Activated naive CD8-positive, alpha-beta T cell treated with anti-CD3 and anti-CD28 coated beads, Interleukin-2, amount 10 ng/mL, durations not matched to agents 7 days and 5 days (primary cell): Measurements from ENCODE around the gene RBM15B. TPM values are rescaled to one million over a fixed set of nuclear protein-coding genes. Genes with fewer than 3 reads are reported as not detected.

Experiments
- ATAC-seq: fragments of 150-1000 bp; cut with Tn5 transposase; one replicate; pipeline ENCODE4 v1.10.0; 2021; ENCODE audit warnings: low read depth, moderate library complexity
- POLR2A ChIA-PET: fragments of 350-600 bp; sonication (Branson Sonifier 250); formaldehyde crosslinking; loops from one replicate; lab custom pipeline; 2021; ENCODE audit warnings: antibody characterized with exemption; lab: Charles Lee
- DNase-seq: peaks from one replicate; pipeline ENCODE4 v3.0.0; 2021
- H3K27ac Mint-ChIP-seq: one replicate; pipeline ENCODE4 v1.8.0; 2022; ENCODE audit warnings: mild to moderate bottlenecking, mixed read lengths
- H3K27me3 Mint-ChIP-seq: one replicate; pipeline ENCODE4 v1.8.0; 2022; ENCODE audit warnings: mild to moderate bottlenecking, moderate library complexity, mixed read lengths
- H3K36me3 Mint-ChIP-seq: one replicate; pipeline ENCODE4 v1.8.0; 2021; ENCODE audit warnings: mild to moderate bottlenecking, mixed read lengths
- H3K4me1 Mint-ChIP-seq: one replicate; pipeline ENCODE4 v1.8.0; 2021; ENCODE audit warnings: mixed read lengths
- H3K4me3 Mint-ChIP-seq: one replicate; pipeline ENCODE4 v1.8.0; 2022; ENCODE audit warnings: mild to moderate bottlenecking, moderate library complexity, mixed read lengths
- H3K9me3 Mint-ChIP-seq: one replicate; pipeline ENCODE4 v1.8.0; 2021; ENCODE audit warnings: mixed read lengths
- total RNA-seq, 2 experiments: library from RNA; stranded (reverse); gene quantifications; one replicate each; pipeline ENCODE4 v1.2.3, GENCODE V29; 2021

Gene RBM15B, protein sequence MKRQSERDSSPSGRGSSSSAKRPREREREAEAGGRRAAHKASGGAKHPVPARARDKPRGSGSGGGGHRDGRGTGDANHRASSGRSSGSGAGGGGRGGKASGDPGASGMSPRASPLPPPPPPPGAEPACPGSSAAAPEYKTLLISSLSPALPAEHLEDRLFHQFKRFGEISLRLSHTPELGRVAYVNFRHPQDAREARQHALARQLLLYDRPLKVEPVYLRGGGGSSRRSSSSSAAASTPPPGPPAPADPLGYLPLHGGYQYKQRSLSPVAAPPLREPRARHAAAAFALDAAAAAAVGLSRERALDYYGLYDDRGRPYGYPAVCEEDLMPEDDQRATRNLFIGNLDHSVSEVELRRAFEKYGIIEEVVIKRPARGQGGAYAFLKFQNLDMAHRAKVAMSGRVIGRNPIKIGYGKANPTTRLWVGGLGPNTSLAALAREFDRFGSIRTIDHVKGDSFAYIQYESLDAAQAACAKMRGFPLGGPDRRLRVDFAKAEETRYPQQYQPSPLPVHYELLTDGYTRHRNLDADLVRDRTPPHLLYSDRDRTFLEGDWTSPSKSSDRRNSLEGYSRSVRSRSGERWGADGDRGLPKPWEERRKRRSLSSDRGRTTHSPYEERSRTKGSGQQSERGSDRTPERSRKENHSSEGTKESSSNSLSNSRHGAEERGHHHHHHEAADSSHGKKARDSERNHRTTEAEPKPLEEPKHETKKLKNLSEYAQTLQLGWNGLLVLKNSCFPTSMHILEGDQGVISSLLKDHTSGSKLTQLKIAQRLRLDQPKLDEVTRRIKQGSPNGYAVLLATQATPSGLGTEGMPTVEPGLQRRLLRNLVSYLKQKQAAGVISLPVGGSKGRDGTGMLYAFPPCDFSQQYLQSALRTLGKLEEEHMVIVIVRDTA
- 10 to 100 TPM; 30.5 to 32.6 TPM for total RNA-seq

GRCh38 chr3:51391075-51391565 is at the start of gene RBM15B:
Gene RBM15B, plus strand, starts transcription at chr3:51391285. Its CDS starts 115 bp downstream, at chr3:51391400.
- POLR2A ChIA-PET, result interaction anchor here (2.0 kb wide), 1 partner anchor 108 kb away, joined by 10 read pairs; the partner anchor contains the start of gene DCAF1

DNA sequence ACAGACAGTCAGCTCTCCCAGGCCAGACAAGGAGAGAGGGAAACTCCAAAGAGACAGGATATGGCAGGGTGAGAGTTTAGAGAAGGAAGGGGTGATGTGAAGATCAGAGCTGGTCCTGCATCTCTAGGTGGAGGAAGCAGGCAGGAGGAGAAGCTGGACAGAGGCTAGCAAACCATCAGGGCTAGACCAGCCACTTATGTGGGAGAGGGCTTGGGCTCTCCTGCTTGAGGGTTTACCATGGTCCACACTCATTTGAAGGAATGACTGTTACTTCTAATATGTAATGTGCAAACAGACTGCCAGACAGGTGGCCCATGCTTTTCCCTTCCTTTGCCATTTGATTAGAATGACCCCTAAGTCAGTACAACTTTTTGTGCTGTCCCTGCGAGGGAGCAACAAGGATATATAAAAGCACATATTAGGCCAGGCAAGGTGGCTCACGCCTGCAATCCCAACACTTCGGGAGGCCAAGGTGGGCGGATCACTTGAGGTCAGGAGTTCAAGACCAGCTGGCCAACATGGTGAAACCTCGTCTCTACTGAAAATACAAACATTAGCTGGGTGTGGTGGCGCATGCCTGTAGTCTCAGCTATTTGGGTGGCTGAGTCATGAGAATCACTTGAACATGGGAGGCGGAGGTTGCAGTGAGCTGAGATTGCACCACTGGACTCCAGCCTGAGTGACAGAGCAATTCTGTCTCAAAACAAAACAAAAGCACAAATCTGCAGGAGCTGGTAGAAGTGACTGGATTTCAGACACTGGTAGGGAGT is 47.0 kb upstream of the RBM15B start:
- Mint-ChIP-seq H3K27me3 (no peaks in the 10 kb centered on the region), H3K4me3 (no peak overlapping the region), H3K4me1 (no peaks in the 10 kb centered on the region), H3K27ac (no peak overlapping the region), H3K36me3 (peaks cover 1% of the 10 kb centered on the region), H3K9me3 (peaks cover 3% of the 10 kb centered on the region)
- ATAC-seq (no peak), DNase-seq (no peak)
- POLR2A ChIA-PET, result no interaction called here

More at GRCh38 chr3:51391075-51391565, at the start of gene RBM15B:
- ATAC-seq (peak; percentile 94), DNase-seq (peak; percentile 99)
- Mint-ChIP-seq H3K4me1 (peaks cover 42% of the 10 kb centered on the region), H3K4me3 (peak within 1 kb of the TSS; percentile 80), H3K27ac (peak within 1 kb of the TSS; percentile 88), H3K36me3 (peaks cover 26% of the 10 kb centered on the region), H3K9me3 (no peaks in the 10 kb centered on the region), H3K27me3 (no peaks in the 10 kb centered on the region)

GRCh38 chr3:51350751-51351150 is 40.3 kb upstream of the RBM15B start:
- Mint-ChIP-seq H3K4me1 (no peaks in the 10 kb centered on the region), H3K9me3 (peaks cover 3% of the 10 kb centered on the region), H3K27me3 (no peaks in the 10 kb centered on the region), H3K36me3 (peaks cover 5% of the 10 kb centered on the region), H3K27ac (no peak overlapping the region), H3K4me3 (no peak overlapping the region)
- no peak for ATAC-seq
- no peak for DNase-seq
- POLR2A ChIA-PET, result interaction anchor here (0.8 kb wide), 1 partner anchor 98 kb away, joined by 3 read pairs; no protein-coding TSS in a partner anchor

GRCh38 chr3:51353131-51353530 is 38.0 kb upstream of the RBM15B start:
- ATAC-seq (no peak), DNase-seq (no peak)
- POLR2A ChIA-PET, result no interaction called here
- peaks cover 5% of the 10 kb centered on the region for H3K36me3 Mint-ChIP-seq
- peaks cover 1% of the 10 kb centered on the region for H3K9me3 Mint-ChIP-seq
- no peaks in the 10 kb centered on the region for H3K4me1 Mint-ChIP-seq
- H3K27me3 Mint-ChIP-seq, result no peaks in the 10 kb centered on the region
- no peak overlapping the region for H3K27ac Mint-ChIP-seq
- H3K4me3 Mint-ChIP-seq, result no peak overlapping the region

DNA sequence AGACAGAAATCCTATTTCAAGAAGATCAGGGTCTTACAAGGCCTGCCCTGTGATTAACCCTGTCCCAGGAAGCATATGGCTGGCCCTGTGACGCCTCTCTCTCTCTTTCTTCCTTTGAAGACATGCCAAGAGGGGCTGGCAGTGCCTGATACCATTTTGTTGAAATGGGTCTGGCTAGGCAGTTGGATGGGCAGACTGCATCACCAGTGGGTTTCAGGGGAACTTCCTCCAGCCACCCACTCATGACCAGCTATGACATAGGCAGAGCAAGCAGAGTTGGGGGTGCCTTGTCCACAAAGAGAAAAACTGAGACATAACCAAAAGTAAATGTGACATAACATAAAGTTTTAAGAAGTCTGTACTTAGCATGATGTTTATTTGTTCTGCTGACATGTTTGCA is 37.4 kb upstream of the RBM15B start:
- H3K27ac Mint-ChIP-seq, result no peak overlapping the region
- ATAC-seq, result no peak

GRCh38 chr3:51354172-51354571 is 36.9 kb upstream of the RBM15B start:
- H3K36me3 Mint-ChIP-seq, result peaks cover 5% of the 10 kb centered on the region
- H3K27ac Mint-ChIP-seq, result no peak overlapping the region
- H3K4me3 Mint-ChIP-seq, result no peak overlapping the region
- H3K4me1 Mint-ChIP-seq, result no peaks in the 10 kb centered on the region
- DNase-seq (no peak), ATAC-seq (no peak)
- H3K27me3 Mint-ChIP-seq, result no peaks in the 10 kb centered on the region
- POLR2A ChIA-PET, result no interaction called here
- H3K9me3 Mint-ChIP-seq, result peaks cover 1% of the 10 kb centered on the region

More for the DNA sequence above, 37.4 kb upstream of the RBM15B start:
- POLR2A ChIA-PET, result no interaction called here
- DNase-seq, result no peak
- Mint-ChIP-seq H3K4me3 (no peak overlapping the region), H3K36me3 (peaks cover 5% of the 10 kb centered on the region), H3K9me3 (peaks cover 1% of the 10 kb centered on the region), H3K4me1 (no peaks in the 10 kb centered on the region), H3K27me3 (no peaks in the 10 kb centered on the region)

- POLR2A ChIA-PET, result interaction anchor here (1.1 kb wide), 1 partner anchor 294 kb away, joined by 3 read pairs; no protein-coding TSS in a partner anchor
- peaks cover 3% of the 10 kb centered on the region for H3K36me3 Mint-ChIP-seq
- H3K4me1 Mint-ChIP-seq, result no peaks in the 10 kb centered on the region
- no peak for ATAC-seq
- DNase-seq, result no peak
- no peaks in the 10 kb centered on the region for H3K27me3 Mint-ChIP-seq
- no peak overlapping the region for H3K27ac Mint-ChIP-seq
- H3K9me3 Mint-ChIP-seq, result peaks cover 1% of the 10 kb centered on the region
- no peak overlapping the region for H3K4me3 Mint-ChIP-seq
These were observed 36.1 kb upstream of the RBM15B start for GRCh38 chr3:51354731-51355615.

GRCh38 chr3:51355891-51356578 is 35.0 kb upstream of the RBM15B start:
- Mint-ChIP-seq H3K4me3 (no peak overlapping the region), H3K4me1 (no peaks in the 10 kb centered on the region), H3K27me3 (peaks cover 1% of the 10 kb centered on the region), H3K27ac (no peak overlapping the region), H3K36me3 (no peaks in the 10 kb centered on the region), H3K9me3 (no peaks in the 10 kb centered on the region)
- ATAC-seq, result no peak
- DNase-seq, result no peak
- POLR2A ChIA-PET, result interaction anchor here (1.1 kb wide), 1 partner anchor 293 kb away, joined by 3 read pairs; no protein-coding TSS in a partner anchor

DNA sequence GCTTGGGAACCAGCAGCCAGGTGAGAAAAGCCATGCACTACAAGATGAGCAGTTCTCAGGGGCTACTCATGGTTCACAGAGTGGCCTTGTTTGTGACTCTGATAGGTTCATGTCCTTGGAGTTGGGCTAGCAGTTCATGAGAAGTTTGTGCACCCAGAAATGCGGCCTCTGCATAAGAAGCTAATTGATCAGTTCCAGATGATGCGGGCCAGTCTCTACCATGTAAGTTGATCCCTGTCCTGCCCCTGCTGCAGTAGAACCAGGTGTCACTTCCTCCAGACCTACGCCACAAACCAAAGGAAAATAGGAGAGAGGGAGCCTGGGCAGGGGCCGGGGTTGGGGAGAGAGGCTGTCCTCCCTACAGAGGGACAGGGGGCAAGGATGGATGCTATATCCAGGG is 33.2 kb upstream of the RBM15B start:
- no peak overlapping the region for H3K4me3 Mint-ChIP-seq
- DNase-seq, result no peak
- ATAC-seq, result no peak
- peaks cover 1% of the 10 kb centered on the region for H3K27me3 Mint-ChIP-seq
- no peak overlapping the region for H3K27ac Mint-ChIP-seq
- H3K36me3 Mint-ChIP-seq, result no peaks in the 10 kb centered on the region
- POLR2A ChIA-PET, result no interaction called here
- H3K4me1 Mint-ChIP-seq, result no peaks in the 10 kb centered on the region
- H3K9me3 Mint-ChIP-seq, result no peaks in the 10 kb centered on the region

- Mint-ChIP-seq H3K4me1 (no peaks in the 10 kb centered on the region), H3K27ac (no peak overlapping the region), H3K27me3 (peaks cover 1% of the 10 kb centered on the region), H3K4me3 (no peak overlapping the region), H3K9me3 (peaks cover 2% of the 10 kb centered on the region), H3K36me3 (no peaks in the 10 kb centered on the region)
- ATAC-seq (no peak), DNase-seq (no peak)
- POLR2A ChIA-PET, result interaction anchor here (1.2 kb wide), 1 partner anchor 9 kb away, joined by 3 read pairs; no protein-coding TSS in a partner anchor
These were observed 32.1 kb upstream of the RBM15B start for GRCh38 chr3:51358981-51359380.

- H3K36me3 Mint-ChIP-seq, result no peaks in the 10 kb centered on the region
- no peaks in the 10 kb centered on the region for H3K4me1 Mint-ChIP-seq
- DNase-seq (no peak), ATAC-seq (no peak)
- no peak overlapping the region for H3K4me3 Mint-ChIP-seq
- POLR2A ChIA-PET, result no interaction called here
- no peak overlapping the region for H3K27ac Mint-ChIP-seq
- peaks cover 3% of the 10 kb centered on the region for H3K9me3 Mint-ChIP-seq
- H3K27me3 Mint-ChIP-seq, result peaks cover 1% of the 10 kb centered on the region
These were observed 30.3 kb upstream of the RBM15B start for GRCh38 chr3:51360806-51361205.
